ENCODE measurements around the gene GPAM.
"Not testable (repeated sequence)": the region's sequence is repeated elsewhere in the genome, so short reads cannot be mapped to it uniquely, and the experiment has no call there.

Gene GPAM

DNA sequence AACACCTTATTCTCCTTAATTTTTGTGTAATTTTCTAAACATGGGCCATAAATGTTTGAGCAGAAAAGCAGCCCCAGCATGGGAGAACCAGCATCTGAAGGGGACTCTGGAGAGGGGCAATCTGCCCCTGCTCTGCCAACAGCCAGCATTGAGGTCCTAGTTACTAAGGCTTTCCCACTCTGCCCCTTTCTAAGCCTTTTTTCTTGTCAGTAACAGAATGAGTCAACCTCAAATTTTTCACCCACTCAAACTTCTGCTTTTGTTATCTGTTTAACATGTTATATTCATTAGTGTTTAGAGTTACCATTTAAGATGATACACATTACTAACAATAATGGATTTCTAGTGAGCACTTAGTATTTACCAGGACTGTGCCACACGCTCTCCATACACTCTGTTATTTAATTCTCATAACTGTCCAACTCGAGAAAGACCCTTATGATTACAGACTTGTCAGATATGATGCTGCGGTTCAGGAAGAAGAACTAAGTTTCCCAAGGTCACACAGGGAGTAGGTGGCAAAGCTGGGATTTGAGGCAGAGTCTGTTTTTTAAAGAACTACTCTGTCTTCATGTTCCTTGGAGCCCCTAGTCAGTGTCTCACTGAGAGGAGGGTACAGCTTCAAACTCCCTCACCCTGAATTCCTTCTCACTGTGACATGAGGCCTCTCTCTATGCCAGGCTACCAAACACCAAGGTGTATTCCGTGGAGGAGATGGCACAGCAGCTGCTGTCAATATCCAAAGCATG is 19.9 kb upstream of the GPAM start:
- no peak overlapping the region for H3K4me3 ChIP-seq (ENCODE audit: low read length)
- TF ChIP-seq ZNF274 (IDR thresholded peaks at IDR 0.05; ENCODE audit: low read depth, low read length): no peak

- no peak for TF ChIP-seq ZNF274 (IDR thresholded peaks at IDR 0.05; ENCODE audit: low read depth, low read length)
Observed at GRCh38 chr10:112202561-112203241, 19.1 kb upstream of the GPAM start.

GRCh38 chr10:112202076-112202475 is 18.5 kb upstream of the GPAM start:
- no peak for TF ChIP-seq ZNF274 (IDR thresholded peaks at IDR 0.05; ENCODE audit: low read depth, low read length)
- H3K4me3 ChIP-seq (ENCODE audit: low read length): no peak overlapping the region

More at GRCh38 chr10:112202561-112203241, 19.1 kb upstream of the GPAM start:
- H3K4me3 ChIP-seq (ENCODE audit: low read length): no peak overlapping the region

GRCh38 chr10:112201334-112201733 is 17.8 kb upstream of the GPAM start:
- TF ChIP-seq ZNF274 (IDR thresholded peaks at IDR 0.05; ENCODE audit: low read depth, low read length): no peak
- H3K4me3 ChIP-seq (ENCODE audit: low read length): no peak overlapping the region

DNA sequence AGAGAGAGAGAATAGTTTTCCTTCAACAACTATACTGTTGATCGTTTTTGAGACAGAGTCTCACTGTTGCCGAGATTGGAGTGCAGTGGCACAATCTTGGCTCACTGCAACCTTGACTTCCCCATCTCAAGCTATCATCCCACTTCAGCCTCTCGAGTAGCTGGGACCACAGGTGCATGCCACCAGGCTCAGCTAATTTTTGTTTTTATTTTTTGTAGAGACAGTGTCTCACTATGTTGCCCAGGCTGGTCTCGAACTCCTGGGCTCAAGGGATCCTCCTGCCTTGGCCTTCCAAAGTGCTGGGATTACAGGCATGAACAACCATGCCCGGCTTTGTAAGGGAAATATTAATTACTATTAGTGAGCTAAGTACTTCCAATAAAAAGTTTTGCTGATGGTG is 16.7 kb upstream of the GPAM start:
- H3K4me3 ChIP-seq (ENCODE audit: low read length): not testable (repeated sequence)

GRCh38 chr10:112197662-112198061 is 14.1 kb upstream of the GPAM start:
- not testable (repeated sequence) for H3K4me3 ChIP-seq (ENCODE audit: low read length)

DNA sequence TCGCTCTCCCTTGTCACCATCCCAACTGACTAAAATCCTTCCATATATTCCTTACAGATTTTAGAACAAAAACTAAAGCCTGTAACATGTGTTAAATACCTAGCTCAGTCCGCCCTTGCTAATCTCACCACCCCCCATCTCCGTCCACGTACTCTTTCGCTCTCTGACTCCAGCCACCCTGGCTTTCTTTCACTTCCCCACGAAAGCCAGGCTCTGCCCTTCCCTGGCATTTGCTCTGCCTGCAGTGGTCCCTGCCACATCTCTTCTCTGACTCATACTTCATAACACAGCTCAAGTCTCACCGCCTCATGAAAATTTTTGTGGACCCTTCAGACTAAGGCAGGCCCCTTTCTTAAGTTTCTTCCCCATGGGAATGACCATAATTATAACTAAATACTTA is 11.7 kb upstream of the GPAM start:
- TF ChIP-seq ZNF274 (IDR thresholded peaks at IDR 0.05; ENCODE audit: low read depth, low read length): no peak
- no peak overlapping the region for H3K4me3 ChIP-seq (ENCODE audit: low read length)

GRCh38 chr10:112191791-112192190 is 8.2 kb upstream of the GPAM start:
- no peak for TF ChIP-seq ZNF274 (IDR thresholded peaks at IDR 0.05; ENCODE audit: low read depth, low read length)
- no peak overlapping the region for H3K4me3 ChIP-seq (ENCODE audit: low read length)

GRCh38 chr10:112191041-112191590 is 7.6 kb upstream of the GPAM start:
- TF ChIP-seq ZNF274 (IDR thresholded peaks at IDR 0.05; ENCODE audit: low read depth, low read length): no peak
- H3K4me3 ChIP-seq (ENCODE audit: low read length): no peak overlapping the region

- no peak for TF ChIP-seq ZNF274 (IDR thresholded peaks at IDR 0.05; ENCODE audit: low read depth, low read length)
- H3K4me3 ChIP-seq (ENCODE audit: low read length): no peak overlapping the region
Observed at GRCh38 chr10:112189465-112189864, 5.9 kb upstream of the GPAM start.

- TF ChIP-seq ZNF274 (IDR thresholded peaks at IDR 0.05; ENCODE audit: low read depth, low read length): no peak
- no peak overlapping the region for H3K4me3 ChIP-seq (ENCODE audit: low read length)
Observed at GRCh38 chr10:112187527-112187926, 4.0 kb upstream of the GPAM start.

DNA sequence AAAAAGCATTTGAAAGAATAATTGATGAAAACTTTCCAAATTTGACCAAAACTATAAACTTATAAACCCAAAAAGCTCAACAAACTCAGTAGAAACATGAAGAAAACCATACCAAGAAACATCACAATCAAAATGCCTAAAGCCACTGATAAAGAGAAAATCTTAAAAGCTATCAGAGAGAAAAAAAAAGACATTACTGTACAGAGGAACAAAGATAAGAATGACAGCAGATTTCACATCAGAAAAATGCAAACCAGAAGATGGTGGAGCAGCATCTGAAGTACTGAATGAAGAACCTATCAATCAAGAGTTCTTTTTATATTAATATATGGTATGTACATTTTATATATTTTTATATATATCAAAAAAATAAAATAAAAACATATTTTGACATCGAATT is 2.4 kb upstream of the GPAM start:
- H3K4me3 ChIP-seq (ENCODE audit: low read length): no peak overlapping the region
- no peak for TF ChIP-seq ZNF274 (IDR thresholded peaks at IDR 0.05; ENCODE audit: low read depth, low read length)

DNA sequence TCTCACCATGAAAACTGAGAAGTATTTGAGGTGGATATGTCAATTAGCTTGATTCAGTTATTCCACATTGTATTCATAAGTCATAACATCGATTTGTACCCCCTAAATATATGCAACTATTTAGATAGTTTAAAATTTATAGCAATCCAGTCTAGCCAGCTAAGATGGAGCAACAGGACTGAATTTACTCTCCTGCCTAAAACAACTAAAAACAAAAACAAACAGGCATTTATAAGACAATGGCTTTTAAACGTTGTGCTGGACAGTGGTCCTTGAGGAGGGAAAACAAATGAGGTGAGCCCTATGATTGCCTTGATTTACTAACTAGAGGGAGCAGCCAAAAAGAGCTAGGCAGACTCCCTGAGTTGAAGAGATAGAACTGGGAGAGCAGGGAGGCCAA is 814 bp upstream of the GPAM start:
- peak overlapping the region; percentile 95; the same call in 1 of the 2 replicates for H3K4me3 ChIP-seq (ENCODE audit: low read length)
- TF ChIP-seq ZNF274 (IDR thresholded peaks at IDR 0.05; ENCODE audit: low read depth, low read length): no peak

DNA sequence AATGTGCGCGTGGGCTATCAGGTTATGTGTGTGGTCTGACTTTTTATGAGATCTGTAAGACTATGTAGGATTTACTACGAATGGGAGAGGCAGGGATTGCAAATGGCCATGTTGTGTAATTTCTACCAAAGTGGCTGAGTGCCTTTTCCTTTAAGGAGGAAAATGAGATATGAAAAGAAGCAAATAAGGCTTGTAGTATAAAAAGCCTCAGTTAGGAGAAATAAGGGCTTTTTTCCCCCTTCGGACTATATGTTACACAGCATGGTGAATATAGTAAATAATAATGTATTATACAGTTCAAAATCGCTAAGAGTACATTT is 447 bp upstream of the GPAM start:
- no peak for TF ChIP-seq ZNF274 (IDR thresholded peaks at IDR 0.05; ENCODE audit: low read depth, low read length)
- H3K4me3 ChIP-seq (ENCODE audit: low read length): peak overlapping the region; percentile 95

- peak overlapping the region; percentile 95 for H3K4me3 ChIP-seq (ENCODE audit: low read length)
- no peak for TF ChIP-seq ZNF274 (IDR thresholded peaks at IDR 0.05; ENCODE audit: low read depth, low read length)
Observed at GRCh38 chr10:112182784-112183328, 709 bp downstream of the GPAM start.

All from GM08714 (cell line).